K562 (cell line): ENCODE results near the gene SLC6A9. TPM values are rescaled to one million over a fixed set of nuclear protein-coding genes. Genes with fewer than 3 reads are reported as not detected.

Source experiments
- ATAC-seq: fragments of 200-7000 bp; cut with Tn5 transposase; 3 replicates; pipeline ENCODE4 v1.9.1; 2020; ENCODE audit warnings: moderate library complexity
- BruUV-seq: library from RNA; stranded (reverse); fragments of 400-500 nt; replicated peaks from 2 replicates; lab custom pipeline; 2021; lab: Mats Ljungman, UMichigan
- CTCF ChIA-PET: fragments of 300-600 bp; formaldehyde crosslinking; extraction: SDS; loops from one replicate; lab custom pipeline; 2021; ENCODE audit warnings: low intra/inter-chr PET ratio; lab: Yijun Ruan, JAX
- POLR2A ChIA-PET: fragments of 300-600, 350-650 bp; sonication (Branson Sonifier 250); formaldehyde crosslinking; extraction: SDS; loops from one replicate; lab custom pipeline; 2021; ENCODE audit warnings: antibody characterized with exemption, inconsistent platforms; lab: Yijun Ruan, JAX
- DNase-seq, 4 experiments: peaks; one replicate each; pipeline versions ENCODE4 v3.0.0 to v3.0.0-alpha.2; 2011 to 2018; ENCODE audit warnings: low spot score in 3 of 4, mixed read lengths in 3 of 4; ENCODE audit errors: extremely low read depth in 1 of 4
- FAIRE-seq: peaks from 2 replicates; lab custom pipeline; 2011; peaks lifted over from hg19 to GRCh38; lab: Jason Lieb, UNC
- H2AFZ ChIP-seq: 2 replicates; pipeline ENCODE4 v1.6.0; 2011; ENCODE audit warnings: low read depth, low read length, control low read depth, inconsistent platforms
- H3K27ac ChIP-seq: fragments of 200-600 bp; 3 replicates; pipeline ENCODE4 v1.8.0; 2011; ENCODE audit warnings: low read depth, mild to moderate bottlenecking, control low read depth, inconsistent platforms, low read length, moderate library complexity, mixed read lengths; ENCODE audit errors: extremely low read depth
- H3K27me3 ChIP-seq, 2 experiments: fragments of 300-600 bp in 1 of 2; 2 replicates in 1 of 2; 3 replicates in 1 of 2; pipeline versions ENCODE4 v1.6.0 to v1.8.0; 2011; ENCODE audit warnings: inconsistent platforms in 2 of 2, low read length in 2 of 2, mild to moderate bottlenecking in 1 of 2, mixed read lengths in 1 of 2, moderate library complexity in 1 of 2; ENCODE audit not compliant: control insufficient read depth in 2 of 2, insufficient read depth in 2 of 2
- H3K36me3 ChIP-seq: fragments of 300-600 bp; 3 replicates; pipeline ENCODE4 v1.8.0; 2011; ENCODE audit warnings: mild to moderate bottlenecking, low read length, inconsistent platforms; ENCODE audit not compliant: control insufficient read depth, insufficient read depth
- H3K4me1 ChIP-seq, 2 experiments: fragments of 200-600 bp in 1 of 2; replicated peaks in 1 of 2; 2 replicates in 1 of 2; 3 replicates in 1 of 2; pipeline versions ENCODE4 v1.5.1 to v1.8.0; 2011; ENCODE audit warnings: inconsistent platforms in 2 of 2, low read length in 2 of 2, mild to moderate bottlenecking in 1 of 2, mixed read lengths in 1 of 2, moderate library complexity in 1 of 2; ENCODE audit not compliant: control insufficient read depth in 2 of 2, insufficient read depth in 2 of 2
- H3K4me2 ChIP-seq: 2 replicates; pipeline ENCODE4 v1.6.1; 2011; ENCODE audit warnings: low read length, control low read depth, inconsistent platforms, mixed read lengths; ENCODE audit not compliant: insufficient read depth
- H3K4me3 ChIP-seq: fragments of 200-600 bp; sonication (generic), shearing (Covaris generic); 2 replicates; pipeline ENCODE4 v1.5.1; 2016; ENCODE audit warnings: control low read depth, inconsistent platforms
- H3K79me2 ChIP-seq: fragments of 200-600 bp; 3 replicates; pipeline ENCODE4 v1.8.0; 2011; ENCODE audit warnings: low read length, inconsistent platforms; ENCODE audit not compliant: control insufficient read depth, insufficient read depth
- H3K9ac ChIP-seq, 2 experiments: 2 replicates each; pipeline versions ENCODE4 v1.6.0 to v1.6.1; 2011; ENCODE audit warnings: low read depth in 2 of 2, low read length in 2 of 2, control low read depth in 1 of 2, inconsistent platforms in 1 of 2, mild to moderate bottlenecking in 1 of 2, mixed read lengths in 1 of 2; ENCODE audit not compliant: insufficient read depth in 1 of 2
- H3K9me1 ChIP-seq: one replicate; pipeline ENCODE4 v1.6.0; 2011; ENCODE audit warnings: inconsistent platforms, mild to moderate bottlenecking, low read length, moderate library complexity; ENCODE audit not compliant: control insufficient read depth, insufficient read depth
- H3K9me3 ChIP-seq: replicated peaks from 2 replicates; pipeline ENCODE4 v1.5.1; 2011; ENCODE audit warnings: low read depth, low read length, inconsistent platforms; ENCODE audit not compliant: control insufficient read depth, insufficient read depth
- H4K20me1 ChIP-seq: replicated peaks from 2 replicates; pipeline ENCODE4 v1.6.1; 2011; ENCODE audit warnings: low read length, inconsistent platforms, mixed read lengths; ENCODE audit not compliant: control insufficient read depth, insufficient read depth
- DPF2 ChIP-seq: fragments of 450-650 bp; IDR thresholded peaks from 2 replicates; pipeline ENCODE4 v1.6.1; 2016
- HMG20A ChIP-seq: fragments of 450-650 bp; formaldehyde crosslinking; conservative IDR thresholded peaks from 2 replicates; pipeline ENCODE4 v1.4.0; 2020; ENCODE audit warnings: mild to moderate bottlenecking, mixed read lengths
- NBN ChIP-seq: fragments of 450-650 bp; IDR thresholded peaks from 2 replicates; pipeline ENCODE4 v1.6.1; 2016; ENCODE audit warnings: low read depth, mild to moderate bottlenecking
- ZHX1 ChIP-seq: fragments of 150-350 bp; conservative IDR thresholded peaks from 2 replicates; pipeline ENCODE4 v1.6.1; 2014; ENCODE audit warnings: low read length
- WGBS: fragments of 100-300 bp; shearing (Covaris generic); methylation state at CpG from one replicate; pipeline ENCODE4 v1.1.6; 2016; ENCODE audit warnings: low coverage, mixed read lengths; ENCODE audit not compliant: insufficient coverage; ENCODE audit errors: missing lambda C conversion rate; 5-methylcytosine and 5-hydroxymethylcytosine counted together
- in situ Hi-C: fragments of 300-500 bp; cut with MboI; formaldehyde crosslinking; loops from 4 replicates; pipeline ENCODE4 v1.15.0; 2018; ENCODE audit warnings: inconsistent platforms, mixed read lengths
- intact Hi-C: fragments of 100-400 bp; cut with micrococcal nuclease; formaldehyde crosslinking; loops from 2 replicates; pipeline ENCODE4 v1.14.2; 2022
- polyA plus RNA-seq, 8 experiments: library from polyadenylated mRNA; depleted of rRNA in 4 of 8; stranded (reverse) in 5 of 8; unstranded in 3 of 8; fragments of >200 nt; fragmentation: Nextera tagmentation in 2 of 8; fragmentation: Illumina TruSeq in 1 of 8; extraction: Ambion mirVana in 2 of 8; extraction: Trizol in 1 of 8; gene quantifications; 2 replicates each; pipeline versions ENCODE4 v1.2.1 to v1.2.3, GENCODE V29; 2011 to 2014; ENCODE audit warnings: inconsistent platforms in 1 of 8, missing spikeins in 1 of 8
- total RNA-seq, 7 experiments: library from RNA; depleted of rRNA in 6 of 7; stranded (reverse); fragments of >200 nt in 6 of 7; fragmentation: Illumina TruSeq in 2 of 7; extraction: Trizol in 2 of 7; gene quantifications; 2 replicates each; pipeline versions ENCODE4 v1.2.1 to v1.2.3, GENCODE V29; 2011 to 2021; ENCODE audit warnings: low replicate concordance in 1 of 7

The SLC6A9 gene
- total and polyA plus RNA-seq, 9 of the 15 experiments (the other 6 are each of a cell fraction or from before 2014, with no cell fraction given) = 0.17 to 18.7 (median 2.9) TPM

GRCh38 chr1:43962324-43962723 is 68.9 kb downstream of the SLC6A9 start:
- intact Hi-C loops = no loop called here
- H3K36me3 ChIP-seq = peaks cover 66% of the 10 kb centered on the region
- no peaks in the 10 kb centered on the region for H3K79me2 ChIP-seq
- no peaks in the 10 kb centered on the region for H3K9me1 ChIP-seq
- H3K4me1 ChIP-seq = peaks cover 16 to 18% of the 10 kb centered on the region in 2 experiments; a peak in 4 of 5 replicates
- BruUV-seq = no TSS peak
- no peak overlapping the region for H3K4me3 ChIP-seq
- TF ChIP-seq ZHX1 (no peak), NBN (no peak)
- no peak for ATAC-seq
- no peaks in the 10 kb centered on the region for H3K27me3 ChIP-seq
- 46% methylated on average over 2 of the region's 2 CpGs for WGBS
- H3K9ac ChIP-seq = no peak overlapping the region
- H2AFZ ChIP-seq = no peak overlapping the region
- peaks cover 9% of the 10 kb centered on the region; the same call in 1 of the 2 replicates for H4K20me1 ChIP-seq
- no peak overlapping the region for H3K4me2 ChIP-seq
- POLR2A ChIA-PET = interaction anchor here (0.6 to 1.4 kb wide), 3 partner anchors 8 to 77 kb away, joined by 3 to 7 read pairs (median 4); no protein-coding TSS in a partner anchor
- FAIRE-seq = no peak
- in situ Hi-C loops = no loop called here
- no peak overlapping the region for H3K27ac ChIP-seq
- H3K9me3 ChIP-seq = no peaks in the 10 kb centered on the region
- no peak for DNase-seq
- CTCF ChIA-PET = no interaction called here

- Histone ChIP-seq H3K79me2 (no peaks in the 10 kb centered on the region), H3K27ac (no peak overlapping the region), H3K27me3 (no peaks in the 10 kb centered on the region), H2AFZ (no peak overlapping the region), H3K36me3 (peaks cover 70% of the 10 kb centered on the region), H3K9me1 (no peaks in the 10 kb centered on the region), H3K9me3 (no peaks in the 10 kb centered on the region), H3K4me1 (peaks cover 16 to 18% of the 10 kb centered on the region in 2 experiments; a peak in 4 of 5 replicates), H4K20me1 (peaks cover 9% of the 10 kb centered on the region; the same call in 1 of the 2 replicates), H3K4me3 (no peak overlapping the region), H3K9ac (no peak overlapping the region), H3K4me2 (no peak overlapping the region)
- WGBS = 57% methylated on average over 3 of the region's 3 CpGs
- ATAC-seq (no peak), DNase-seq (no peak), FAIRE-seq (no peak)
- ChIA-PET POLR2A (interaction anchor here (0.6 kb wide), 1 partner anchor 9 kb away, joined by 7 read pairs; no protein-coding TSS in a partner anchor), CTCF (no interaction called here)
- no peak for TF ChIP-seq DPF2
- no peak for TF ChIP-seq HMG20A (CRISPR knock-in tag)
- BruUV-seq = no TSS peak
- intact Hi-C loops (no loop called here), in situ Hi-C loops (no loop called here)
Observed at GRCh38 chr1:43961692-43962091, 69.6 kb downstream of the SLC6A9 start.
